Heart left ventricle (tissue), 13 donors: ENCODE results near the gene ZMIZ1.

Source experiments
- POLR2A ChIP-seq, 2 donors: fragments of 450-650 bp; IDR thresholded peaks; one replicate each; pipeline ENCODE4 v1.6.1; 2017; ENCODE audit warnings: antibody characterized with exemption in 2 of 2, mild to moderate bottlenecking in 2 of 2, moderate library complexity in 2 of 2
- TF ChIP-seq, protein P1 (sequence below), 12 donors: fragments of 200-600 bp; sonication (generic) in 4 of 12; IDR thresholded peaks; one replicate each; pipeline versions ENCODE4 v1.5.0 to v1.8.0; 2018 to 2022; ENCODE audit warnings: antibody characterized with exemption in 12 of 12, mild to moderate bottlenecking in 5 of 12
- donor health status: ischemic (EF 13 %, LVEDD 7.1; RV severe dilation, severe dysfunction).
- donor health status: DM: no; HTN: yes; CAD: no.
- donor health status: DM: no; HTN: no; CAD: no.
- donor health status: ischemic (EF 25% LVEDD 6.9; RV normal size, moderate dysfunction).
- donor health status: ischemic (EF 25% LVEDD 5.7; RV mildly dilated, moderate dysfunction).
- donor health status: ischemic (EF 35%, LVEDD 5.7; RV mildly dilated, moderate dysfunction).
- donor health status: nonischemic (EF 11% LVEDD 7.7; RV severe dilation, severe dysfunction).
- donor health status: DM: yes; HTN: yes; CAD: no.
- donor health status: PGD.
- donor health status: ischemic (EF 29% LVEDD 5.4; RV normal size, mild dysfunction).
- donor health status: nonischemic (EF 23%, LVEDD 6.1; RV moderate dilation, normal function).

DNA sequence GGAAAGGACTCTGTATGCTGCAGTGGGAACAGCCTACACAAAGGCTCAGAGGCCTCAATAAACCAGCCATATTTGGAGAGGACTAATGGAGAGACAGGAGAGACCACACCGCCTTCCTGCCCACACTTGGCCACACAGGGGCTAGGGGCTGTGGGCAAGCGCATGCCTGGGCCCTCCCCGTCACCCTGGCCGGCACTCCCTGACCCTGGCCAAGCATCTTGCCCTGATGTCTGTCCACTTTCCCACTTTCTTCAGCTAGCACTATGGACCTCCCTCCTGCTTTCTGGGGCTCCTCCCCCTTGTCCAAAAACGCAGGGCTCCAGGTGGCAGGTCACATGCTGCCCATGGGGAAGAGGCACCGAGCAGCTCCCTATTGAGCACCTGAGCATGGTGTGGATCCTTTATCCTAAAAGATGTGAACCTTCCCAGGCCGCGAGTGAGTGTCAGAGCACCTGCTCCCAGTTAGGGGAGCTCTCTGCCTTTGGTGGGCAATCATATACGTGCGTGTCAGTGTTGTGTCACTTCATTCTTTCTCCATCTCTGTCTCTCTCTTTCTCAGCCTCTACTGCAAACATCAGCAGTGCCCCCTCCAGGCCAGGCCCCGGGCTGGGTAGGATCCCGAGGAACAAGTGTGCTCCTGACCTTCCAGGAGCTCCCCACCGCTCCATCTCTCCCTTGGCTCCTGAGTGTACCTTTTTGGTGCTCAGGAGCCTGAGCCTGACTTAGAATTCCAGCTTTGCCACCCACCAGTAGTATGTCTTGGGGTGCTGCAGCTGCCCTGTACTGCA is 74.0 kb downstream of the ZMIZ1 start:
- TF ChIP-seq POLR2A (IDR thresholded peaks at IDR 0.05), result no peak
- TF ChIP-seq, protein P1, sequence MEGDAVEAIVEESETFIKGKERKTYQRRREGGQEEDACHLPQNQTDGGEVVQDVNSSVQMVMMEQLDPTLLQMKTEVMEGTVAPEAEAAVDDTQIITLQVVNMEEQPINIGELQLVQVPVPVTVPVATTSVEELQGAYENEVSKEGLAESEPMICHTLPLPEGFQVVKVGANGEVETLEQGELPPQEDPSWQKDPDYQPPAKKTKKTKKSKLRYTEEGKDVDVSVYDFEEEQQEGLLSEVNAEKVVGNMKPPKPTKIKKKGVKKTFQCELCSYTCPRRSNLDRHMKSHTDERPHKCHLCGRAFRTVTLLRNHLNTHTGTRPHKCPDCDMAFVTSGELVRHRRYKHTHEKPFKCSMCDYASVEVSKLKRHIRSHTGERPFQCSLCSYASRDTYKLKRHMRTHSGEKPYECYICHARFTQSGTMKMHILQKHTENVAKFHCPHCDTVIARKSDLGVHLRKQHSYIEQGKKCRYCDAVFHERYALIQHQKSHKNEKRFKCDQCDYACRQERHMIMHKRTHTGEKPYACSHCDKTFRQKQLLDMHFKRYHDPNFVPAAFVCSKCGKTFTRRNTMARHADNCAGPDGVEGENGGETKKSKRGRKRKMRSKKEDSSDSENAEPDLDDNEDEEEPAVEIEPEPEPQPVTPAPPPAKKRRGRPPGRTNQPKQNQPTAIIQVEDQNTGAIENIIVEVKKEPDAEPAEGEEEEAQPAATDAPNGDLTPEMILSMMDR (IDR thresholded peaks at IDR 0.05), result peak in 2 of 12 donors; percentile 13 to 30
